Muscle of back (tissue), 11 donors: Measurements from ENCODE around the gene EPHB1. TPM values are rescaled to one million over a fixed set of nuclear protein-coding genes. Genes with fewer than 3 reads are reported as not detected.

ENCODE experiments used
- DNase-seq, 3 donors: peaks; one replicate each; pipeline versions ENCODE4 v3.0.0 to v3.0.0-alpha.2; 2013
- polyA plus RNA-seq, 10 donors: library from polyadenylated mRNA; unstranded; fragments of 120-200 nt; gene quantifications; one replicate each; pipeline ENCODE4 v1.2.1, GENCODE V29; 2013; ENCODE audit not compliant: insufficient read length in 10 of 10

The EPHB1 gene
- polyA plus RNA-seq, 10 donors, result 21.9 to 44.0 (median 36.0) TPM

DNA sequence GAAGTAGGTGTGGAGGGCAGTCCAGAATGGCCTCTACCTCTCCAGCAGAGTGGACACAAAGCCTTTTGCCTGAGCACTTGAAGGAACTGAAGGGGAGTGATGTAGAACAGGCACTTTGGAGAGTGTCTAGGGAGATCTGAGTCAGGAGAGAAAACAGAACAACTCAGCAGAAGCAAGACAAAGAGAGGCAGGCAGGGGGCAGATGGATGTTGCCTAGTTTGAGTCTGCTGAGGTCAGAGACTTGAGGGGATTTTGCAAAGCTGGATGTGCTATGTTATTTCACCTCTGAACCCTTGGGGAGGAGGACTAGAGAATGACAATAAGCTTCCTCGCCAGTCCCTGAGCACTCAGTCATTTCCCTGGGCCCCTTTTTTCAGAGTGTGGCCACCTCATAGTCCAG is 366.4 kb downstream of the EPHB1 start:
- DNase-seq, result no peak

DNA sequence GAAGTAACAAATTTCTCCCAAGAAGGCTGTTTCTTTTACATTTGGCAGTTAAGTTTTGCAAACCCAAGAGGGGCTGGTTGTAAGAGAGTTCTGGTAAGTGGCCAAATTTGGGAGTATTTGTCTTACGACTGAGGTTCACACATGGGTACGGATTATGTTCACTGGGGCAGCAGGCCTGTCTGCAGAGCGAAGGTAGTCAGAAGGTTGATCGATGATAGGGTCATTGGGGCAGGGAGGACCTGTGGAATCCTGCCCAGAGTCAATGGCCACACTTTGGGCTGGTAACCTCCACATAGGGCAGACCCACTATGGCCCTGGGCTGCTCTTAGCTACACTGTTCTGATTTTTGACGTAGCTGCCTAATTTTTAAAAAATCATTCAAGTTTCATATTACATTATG is 368.6 kb downstream of the EPHB1 start:
- no peak for DNase-seq

- DNase-seq, result no peak
These were observed 370.2 kb downstream of the EPHB1 start for GRCh38 chr3:135165260-135165659.

- DNase-seq, result no peak
These were observed 371.3 kb downstream of the EPHB1 start for GRCh38 chr3:135166266-135166825.

DNA sequence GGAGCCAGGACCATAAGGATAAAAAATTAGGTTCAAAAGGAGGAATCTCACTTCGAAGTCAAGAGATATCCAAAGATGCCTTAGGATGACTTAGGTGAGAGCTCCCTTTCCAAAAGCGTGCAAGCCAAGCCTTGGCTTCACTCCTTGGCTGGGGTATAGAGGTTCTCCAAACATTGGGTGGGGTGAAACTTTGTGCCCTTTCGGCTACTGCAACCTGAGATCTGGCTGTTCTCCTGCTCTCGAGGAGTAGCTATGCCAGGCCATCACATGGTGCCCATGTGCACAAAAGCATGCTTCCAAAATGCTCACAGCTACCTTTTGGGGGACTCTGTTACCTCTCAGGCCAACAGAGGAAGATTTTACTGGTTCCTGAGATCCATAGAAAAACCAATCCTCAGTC is 373.8 kb downstream of the EPHB1 start:
- DNase-seq, result no peak

DNA sequence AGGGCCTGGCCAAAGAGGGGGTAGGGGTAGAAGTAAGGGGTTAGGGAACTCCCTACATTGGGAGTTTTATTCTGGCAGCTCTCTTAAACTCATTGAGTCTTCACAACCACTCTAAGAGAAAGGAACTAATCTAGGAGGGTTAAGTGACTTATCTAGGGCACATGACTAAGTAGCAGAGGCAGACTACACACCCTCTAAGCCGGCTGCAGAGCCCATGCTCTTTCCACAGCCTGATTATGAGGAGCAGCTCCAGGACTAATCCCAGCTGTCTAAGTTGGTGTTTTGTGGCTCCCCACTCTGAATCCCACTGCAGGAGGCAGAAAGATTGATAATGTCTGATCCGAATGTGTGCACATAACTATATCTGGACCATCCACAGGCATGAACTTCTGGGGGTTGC is 374.6 kb downstream of the EPHB1 start:
- DNase-seq, result no peak

DNA sequence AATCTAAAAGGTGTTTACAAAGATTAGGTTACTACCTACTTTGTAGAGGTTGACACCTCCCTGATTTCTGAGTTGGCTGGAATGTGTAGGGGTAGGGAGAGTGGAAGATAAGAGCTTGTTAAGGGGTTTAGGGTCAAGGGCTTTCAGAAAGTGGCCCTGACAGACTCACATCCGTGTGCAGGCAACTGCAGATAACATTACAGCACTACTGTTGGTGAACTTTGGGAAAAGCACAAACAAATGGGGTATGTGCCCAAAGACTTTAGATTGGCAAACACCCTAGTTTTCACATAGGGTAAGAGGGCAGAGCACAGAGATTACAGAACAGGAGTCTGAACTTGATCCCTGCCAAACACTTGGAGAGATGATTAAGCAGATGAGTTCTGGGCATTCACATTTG is 375.7 kb downstream of the EPHB1 start:
- DNase-seq, result no peak

- DNase-seq, result no peak
These were observed 377.3 kb downstream of the EPHB1 start for GRCh38 chr3:135172191-135172869.

GRCh38 chr3:135175728-135176277 is 380.7 kb downstream of the EPHB1 start:
- DNase-seq, result no peak

DNA sequence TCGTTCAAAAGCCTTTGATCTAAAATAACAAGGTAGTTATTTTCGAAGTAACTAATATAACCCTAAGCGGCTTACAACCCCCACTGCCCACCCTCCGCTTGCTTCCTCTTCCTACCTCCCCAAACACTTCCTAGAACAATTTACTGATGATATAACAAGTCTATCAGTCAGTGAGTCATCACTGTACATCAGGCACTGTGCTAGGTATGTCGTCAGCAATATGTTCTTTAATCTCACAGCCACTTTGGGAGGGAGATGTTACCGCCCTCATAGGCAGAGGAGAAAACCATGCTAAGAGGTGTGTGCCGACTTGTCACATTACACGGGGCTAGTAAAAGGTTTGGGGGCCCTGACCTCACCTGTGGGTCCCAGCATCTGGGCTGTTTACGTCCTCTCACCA is 381.8 kb downstream of the EPHB1 start:
- no peak for DNase-seq

DNA sequence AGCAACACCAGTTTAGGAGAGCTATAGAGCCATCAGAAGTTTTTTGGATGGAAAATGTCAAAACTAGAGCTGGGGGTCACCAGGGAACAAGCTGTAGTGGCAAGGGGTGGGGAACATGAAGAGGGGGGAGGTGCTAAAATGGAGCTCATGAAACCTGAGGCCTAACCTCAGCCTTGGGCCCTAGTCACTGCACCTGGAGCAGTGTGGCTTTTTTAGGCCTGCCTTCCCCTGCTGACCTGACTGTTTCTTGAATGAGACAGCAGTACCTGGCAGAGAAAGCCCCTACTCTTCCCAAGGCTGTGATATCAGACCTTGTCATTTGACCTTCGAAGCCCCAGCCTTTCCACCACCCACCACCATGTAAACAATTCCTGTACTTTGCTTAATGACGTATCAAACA is 383.5 kb downstream of the EPHB1 start:
- DNase-seq, result no peak

DNA sequence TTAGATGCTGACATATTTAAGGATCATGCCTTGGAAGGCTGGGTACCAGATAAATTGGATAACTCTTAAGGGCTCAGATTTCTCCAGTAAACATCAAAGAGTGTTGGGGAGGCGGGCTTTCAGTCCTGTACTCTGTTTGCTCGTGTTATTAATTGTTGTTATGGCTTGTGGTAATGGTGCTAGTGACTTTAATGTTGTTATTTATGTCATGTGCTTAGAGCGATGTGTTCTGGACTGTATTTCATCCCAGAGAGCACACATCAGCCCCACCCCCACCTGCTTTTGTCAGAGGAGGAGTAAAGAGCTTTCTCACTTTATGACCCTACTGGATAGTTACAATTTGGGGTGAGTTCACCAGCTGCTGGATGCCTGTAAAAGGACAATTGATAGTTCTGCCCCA is 386.3 kb downstream of the EPHB1 start:
- DNase-seq, result no peak

DNA sequence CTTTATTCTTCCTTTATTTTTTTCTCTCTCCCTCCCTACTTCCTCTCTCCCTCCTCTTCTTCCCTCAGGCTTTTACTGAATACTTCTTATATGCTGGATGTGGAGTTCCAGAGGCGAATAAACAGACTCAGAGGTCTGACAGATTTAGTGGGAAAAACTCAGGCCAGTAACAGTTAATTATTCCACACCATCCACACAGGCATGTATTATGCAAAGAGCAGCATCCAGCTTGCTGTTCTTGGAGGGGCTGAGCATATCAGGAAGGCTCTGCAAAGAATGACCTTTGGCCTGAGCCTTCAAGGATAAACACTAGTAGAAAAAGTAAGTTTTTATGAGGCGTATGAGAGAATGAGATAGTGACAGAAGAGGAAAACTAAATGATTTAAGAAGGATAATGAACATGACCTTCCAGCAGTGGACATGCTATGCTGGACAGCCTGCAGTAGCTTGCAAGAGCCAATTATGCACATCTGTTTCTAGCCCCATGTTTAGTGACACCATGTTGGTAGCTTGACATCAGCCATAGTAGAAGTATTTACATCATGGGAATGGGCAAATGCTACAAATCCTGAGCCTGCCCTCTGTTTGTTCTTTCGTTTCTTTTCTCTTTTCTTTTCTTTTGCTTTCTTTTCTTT is 387.4 kb downstream of the EPHB1 start:
- DNase-seq, result no peak

- no peak for DNase-seq
These were observed 395.6 kb downstream of the EPHB1 start for GRCh38 chr3:135190658-135191057.

GRCh38 chr3:135191708-135192107 is 396.6 kb downstream of the EPHB1 start:
- DNase-seq, result no peak

- no peak for DNase-seq
These were observed 397.9 kb downstream of the EPHB1 start for GRCh38 chr3:135192929-135193328.

DNA sequence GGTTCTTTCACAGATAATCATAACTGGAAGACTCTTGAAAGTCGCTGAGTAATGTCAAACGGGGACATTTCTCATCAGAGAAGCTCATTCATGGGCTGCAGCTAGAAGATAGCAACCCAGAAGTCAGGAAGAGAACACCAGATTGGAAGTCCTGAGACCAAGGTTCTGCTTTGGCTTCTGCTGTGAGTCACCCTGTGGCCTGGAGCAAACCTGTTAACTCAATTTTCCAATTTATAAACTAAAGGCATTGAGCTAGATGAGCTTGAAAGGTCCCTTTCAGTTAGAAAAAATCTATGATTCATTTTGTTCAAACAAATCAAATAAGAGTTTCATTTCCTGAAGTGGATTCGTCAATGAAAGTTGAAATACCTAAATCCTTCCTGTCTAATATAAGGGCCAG is 402.2 kb downstream of the EPHB1 start:
- no peak for DNase-seq

DNA sequence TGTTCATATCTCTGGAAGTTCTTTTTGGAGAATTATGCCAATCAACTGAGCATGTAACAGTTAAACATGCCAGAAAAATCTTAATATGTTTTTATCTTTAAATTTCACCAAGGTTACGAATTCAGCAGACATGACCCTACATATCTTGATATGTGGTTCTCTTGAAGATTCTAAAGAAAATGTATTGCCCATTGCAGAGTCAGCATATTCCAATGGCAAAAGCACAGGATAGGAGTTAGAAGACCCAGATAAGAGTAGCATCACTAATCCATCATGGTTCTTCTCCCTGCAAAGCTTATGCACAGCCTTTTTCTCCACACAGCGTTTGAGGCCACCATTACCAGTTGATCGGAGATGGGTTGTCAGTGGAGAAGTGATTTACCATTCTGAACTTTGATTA is 402.8 kb downstream of the EPHB1 start:
- no peak for DNase-seq

DNA sequence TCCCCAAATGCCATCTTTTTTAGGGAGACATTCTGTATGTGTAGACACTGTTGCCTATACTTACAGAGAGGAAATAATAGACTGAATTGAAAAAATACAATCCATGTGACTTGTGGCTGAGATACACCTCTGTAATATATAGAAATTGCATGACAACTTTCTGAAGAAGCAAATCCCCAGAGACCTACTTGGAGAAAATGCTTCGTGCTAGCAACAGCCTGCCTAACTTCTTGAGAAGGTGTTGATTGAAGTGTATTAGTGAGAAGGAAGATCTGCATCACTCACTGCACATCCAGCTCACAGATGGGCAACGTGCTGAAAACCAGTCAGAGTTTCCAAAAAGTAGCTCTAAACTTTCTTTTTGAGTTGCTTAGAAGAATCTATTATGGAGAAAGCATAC is 404.1 kb downstream of the EPHB1 start:
- no peak for DNase-seq

DNA sequence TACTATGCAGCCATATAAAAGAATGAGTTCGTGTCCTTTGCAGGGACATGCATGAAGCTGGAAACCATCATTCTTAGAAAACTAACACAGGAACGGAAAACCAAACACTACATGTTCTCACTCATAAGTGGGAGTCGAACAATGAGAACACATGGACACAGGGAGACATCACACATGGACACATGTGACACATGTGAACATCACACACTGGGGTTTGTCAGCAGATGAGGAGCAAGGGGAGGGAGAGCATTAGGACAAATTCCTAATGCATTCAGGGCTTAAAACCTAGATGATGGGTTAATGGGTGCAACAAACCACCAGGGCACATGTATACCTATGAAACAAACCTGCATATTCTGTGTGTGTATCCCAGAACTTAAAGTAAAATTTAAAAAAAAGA is 408.0 kb downstream of the EPHB1 start:
- no peak for DNase-seq

- no peak for DNase-seq
These were observed 418.2 kb downstream of the EPHB1 start for GRCh38 chr3:135213213-135213612.

DNA sequence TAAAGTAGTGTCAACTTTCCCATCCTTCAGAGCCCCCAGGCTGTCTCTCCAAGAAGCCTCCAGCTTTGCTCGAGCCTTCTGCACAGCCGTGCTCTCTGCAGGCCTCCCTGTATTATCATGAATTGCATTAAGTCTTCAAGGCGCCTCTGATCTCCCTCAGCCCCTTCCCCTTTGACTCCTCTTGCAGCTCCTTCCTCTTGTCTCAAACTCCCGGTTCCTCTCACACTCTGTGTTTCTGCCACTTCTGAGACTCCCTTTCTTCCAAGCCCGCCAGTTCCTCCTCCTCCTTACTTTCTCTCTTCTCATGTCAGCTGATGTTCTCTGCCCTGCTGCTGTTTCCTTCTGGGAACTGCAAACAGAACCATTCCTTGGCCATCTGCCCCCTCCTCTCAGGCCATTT is 418.8 kb downstream of the EPHB1 start:
- no peak for DNase-seq

DNA sequence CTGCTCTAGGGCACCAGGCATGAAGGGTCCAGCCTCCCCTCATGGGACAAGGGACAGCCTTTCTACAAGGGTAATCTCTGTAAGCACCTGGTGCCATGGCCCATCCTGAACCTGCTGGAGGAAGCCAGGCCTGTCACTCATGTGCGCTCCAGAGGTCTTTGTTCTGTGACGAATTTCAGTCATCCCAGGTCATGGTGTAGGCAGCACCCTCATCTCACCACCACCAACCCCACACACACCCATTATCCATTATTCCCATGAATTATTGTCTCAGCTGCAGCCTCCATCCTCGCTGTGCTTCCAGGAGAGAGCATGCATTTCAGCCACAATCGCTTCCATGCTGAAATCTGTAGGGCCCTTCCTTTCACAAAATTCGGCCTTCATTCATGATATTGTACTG is 419.3 kb downstream of the EPHB1 start:
- no peak for DNase-seq
